HepG2 (cell line): ENCODE data around the gene SKP1. TPM values are rescaled to one million over a fixed set of nuclear protein-coding genes. Genes with fewer than 3 reads are reported as not detected.
A peak's percentile ranks its signal among the peaks of the same experiment; 100 is the strongest.

ENCODE experiments used
- DNMT1 ChIP-seq: sonication (generic); formaldehyde crosslinking; IDR thresholded peaks from 2 replicates; pipeline ENCODE4 v1.5.1; 2020; ENCODE audit warnings: mild to moderate bottlenecking, missing genetic modification reagents
- LCORL ChIP-seq, 2 experiments: fragments of 450-650 bp in 1 of 2; sonication (generic) in 1 of 2; formaldehyde crosslinking in 1 of 2; IDR thresholded peaks; 2 replicates each; pipeline versions ENCODE4 v1.5.0 to v1.6.1; 2017 to 2020; ENCODE audit warnings: antibody characterized with exemption in 1 of 2, missing genetic modification reagents in 1 of 2
- NCOA1 ChIP-seq: sonication (generic); formaldehyde crosslinking; IDR thresholded peaks from 2 replicates; pipeline ENCODE4 v1.9.0; 2021; ENCODE audit warnings: missing genetic modification reagents
- PHF8 ChIP-seq: sonication (generic); formaldehyde crosslinking; IDR thresholded peaks from 2 replicates; pipeline ENCODE4 v1.5.0; 2020; ENCODE audit warnings: missing genetic modification reagents
- RELA ChIP-seq: sonication (generic); formaldehyde crosslinking; IDR thresholded peaks from 2 replicates; pipeline ENCODE4 v1.4.0; 2020; ENCODE audit warnings: missing genetic modification reagents
- YY1 ChIP-seq: IDR thresholded peaks from 2 replicates; pipeline ENCODE4 v1.6.1; 2011; ENCODE audit warnings: low read length, low read depth, moderate library complexity, mild to moderate bottlenecking; ENCODE audit not compliant: insufficient read depth, insufficient replicate concordance
- ZNF232 ChIP-seq: sonication (generic); formaldehyde crosslinking; IDR thresholded peaks from 2 replicates; pipeline ENCODE4 v1.4.0; 2020; ENCODE audit warnings: missing genetic modification reagents, borderline replicate concordance
- ZNF253 ChIP-seq: sonication (generic); formaldehyde crosslinking; IDR thresholded peaks from 2 replicates; pipeline ENCODE4 v1.8.0; 2022; ENCODE audit warnings: mild to moderate bottlenecking, missing genetic modification reagents, borderline replicate concordance
- ZNF343 ChIP-seq: sonication (generic); formaldehyde crosslinking; IDR thresholded peaks from 2 replicates; pipeline ENCODE4 v1.4.0; 2020; ENCODE audit warnings: mild to moderate bottlenecking, missing genetic modification reagents
- ZNF382 ChIP-seq: sonication (generic); formaldehyde crosslinking; IDR thresholded peaks from 2 replicates; pipeline ENCODE4 v1.5.0; 2020; ENCODE audit warnings: missing genetic modification reagents, mild to moderate bottlenecking, borderline replicate concordance
- ZNF589 ChIP-seq: sonication (generic); formaldehyde crosslinking; conservative IDR thresholded peaks from 2 replicates; pipeline ENCODE4 v1.8.0; 2022; ENCODE audit warnings: mild to moderate bottlenecking, moderate library complexity, missing genetic modification reagents
- ZNF709 ChIP-seq: sonication (generic); formaldehyde crosslinking; IDR thresholded peaks from 2 replicates; pipeline ENCODE4 v1.5.0; 2020; ENCODE audit warnings: mild to moderate bottlenecking, missing genetic modification reagents
- ZNF724P ChIP-seq: sonication (generic); formaldehyde crosslinking; IDR thresholded peaks from 2 replicates; pipeline ENCODE4 v1.8.0; 2022; ENCODE audit warnings: missing genetic modification reagents, borderline replicate concordance
- polyA plus RNA-seq, 8 experiments: library from polyadenylated mRNA; depleted of rRNA in 3 of 8; stranded (reverse) in 7 of 8; unstranded in 1 of 8; fragments of >200 nt; fragmentation: Illumina TruSeq in 4 of 8; extraction: Trizol in 4 of 8; gene quantifications; 2 replicates each; pipeline versions ENCODE4 v1.2.1 to v1.2.3, GENCODE V29; 2011 to 2016; ENCODE audit warnings: low read depth in 4 of 8, missing spikeins in 1 of 8, mixed read lengths in 1 of 8; ENCODE audit not compliant: insufficient read depth in 1 of 8
- total RNA-seq, 5 experiments: library from RNA; depleted of rRNA; stranded (reverse); fragments of >200 nt; fragmentation: Illumina TruSeq; extraction: Trizol; gene quantifications; 2 replicates each; pipeline ENCODE4 v1.2.3, GENCODE V29; 2016; ENCODE audit warnings: low read depth in 1 of 5
- TF ChIP-seq, protein P1 (sequence below): sonication (generic); formaldehyde crosslinking; IDR thresholded peaks from 2 replicates; pipeline ENCODE4 v1.4.0; 2020; ENCODE audit warnings: low read depth, missing genetic modification reagents
- TF ChIP-seq, protein P2 (sequence below): sonication (generic); formaldehyde crosslinking; IDR thresholded peaks from 2 replicates; pipeline ENCODE4 v1.4.0; 2020; ENCODE audit warnings: mild to moderate bottlenecking, missing genetic modification reagents
- TF ChIP-seq, protein P3 (sequence below), 2 experiments: IDR thresholded peaks; 2 replicates each; pipeline ENCODE4 v1.6.1; 2011 to 2012; ENCODE audit warnings: low read length in 2 of 2, borderline replicate concordance in 1 of 2, low read depth in 1 of 2, mild to moderate bottlenecking in 1 of 2, moderate library complexity in 1 of 2
- TF ChIP-seq, protein P4 (sequence below): sonication (generic); formaldehyde crosslinking; IDR thresholded peaks from 2 replicates; pipeline ENCODE4 v1.8.1; 2023; ENCODE audit warnings: mild to moderate bottlenecking, moderate library complexity, missing genetic modification reagents
- TF ChIP-seq, protein P5 (sequence below): sonication (generic); formaldehyde crosslinking; IDR thresholded peaks from 2 replicates; pipeline ENCODE4 v1.5.0; 2020; ENCODE audit warnings: missing genetic modification reagents

SKP1 gene
- total and polyA plus RNA-seq, 2 of the 13 experiments (the other 11 are each of a cell fraction or from before 2014, with no cell fraction given): 134 to 340 TPM

DNA sequence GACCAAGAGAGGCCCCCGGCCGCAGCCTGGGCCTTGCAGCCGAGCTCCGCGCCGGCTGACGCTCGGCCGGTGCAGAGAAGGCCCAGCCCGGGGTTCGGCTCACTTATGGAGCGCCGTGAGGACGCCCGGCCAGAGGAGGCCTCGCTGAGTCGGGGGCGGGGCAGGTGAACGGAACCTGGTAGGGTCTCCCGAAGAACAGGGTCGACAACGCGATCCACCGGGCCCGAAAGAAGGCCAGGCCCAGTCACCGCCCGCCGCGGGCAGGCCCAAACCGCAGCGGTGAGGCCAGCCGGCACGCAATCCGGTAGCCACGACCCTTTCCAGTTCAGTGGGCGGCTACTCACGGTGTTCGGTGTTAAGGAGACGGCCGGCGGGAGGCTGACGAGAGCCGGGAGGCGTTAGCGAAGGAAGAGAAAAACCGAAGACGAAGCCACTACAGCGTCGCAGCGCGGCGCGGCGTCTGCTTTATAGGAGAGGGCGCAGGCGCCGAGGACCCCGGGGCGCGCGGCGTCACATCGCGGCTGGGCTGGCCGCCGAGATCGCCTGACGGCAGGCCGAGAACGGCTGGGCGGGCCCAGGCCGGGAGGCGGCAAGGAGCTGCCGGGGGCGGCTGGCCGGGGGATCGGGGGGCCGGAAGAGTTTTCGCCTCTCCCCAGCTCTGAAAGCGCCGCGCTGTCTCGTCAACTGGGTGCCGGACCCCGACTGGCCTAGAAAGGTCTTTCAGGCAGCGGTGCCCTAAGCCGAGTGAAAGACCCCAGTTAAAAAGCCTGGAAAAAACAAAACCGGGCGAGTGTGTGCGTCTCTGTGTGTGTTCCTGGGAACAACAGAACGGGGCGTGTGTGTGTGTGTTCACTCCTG, at the start of gene SKP1 (continued):
- TF ChIP-seq LCORL (IDR thresholded peaks at IDR 0.05) (peak; percentile 75; the same call in 1 of the 2 replicates), LCORL (CRISPR knock-in tag; IDR thresholded peaks at IDR 0.05) (no peak), PHF8 (CRISPR knock-in tag) (peak; percentile 100), RELA (no peak), DNMT1 (CRISPR knock-in tag) (no peak), ZNF589 (CRISPR knock-in tag) (no peak), ZNF253 (CRISPR knock-in tag) (peak; percentile 82; the same call in 1 of the 2 replicates), ZNF382 (CRISPR knock-in tag) (no peak), ZNF724P (CRISPR knock-in tag) (no peak; the same call in 1 of the 2 replicates), NCOA1 (no peak), ZNF232 (peak; percentile 93), YY1 (peak; percentile 61), ZNF709 (CRISPR knock-in tag) (peak; percentile 49; the same call in 1 of the 2 replicates), ZNF343 (CRISPR knock-in tag) (peak; percentile 89)
- TF ChIP-seq, protein P1, sequence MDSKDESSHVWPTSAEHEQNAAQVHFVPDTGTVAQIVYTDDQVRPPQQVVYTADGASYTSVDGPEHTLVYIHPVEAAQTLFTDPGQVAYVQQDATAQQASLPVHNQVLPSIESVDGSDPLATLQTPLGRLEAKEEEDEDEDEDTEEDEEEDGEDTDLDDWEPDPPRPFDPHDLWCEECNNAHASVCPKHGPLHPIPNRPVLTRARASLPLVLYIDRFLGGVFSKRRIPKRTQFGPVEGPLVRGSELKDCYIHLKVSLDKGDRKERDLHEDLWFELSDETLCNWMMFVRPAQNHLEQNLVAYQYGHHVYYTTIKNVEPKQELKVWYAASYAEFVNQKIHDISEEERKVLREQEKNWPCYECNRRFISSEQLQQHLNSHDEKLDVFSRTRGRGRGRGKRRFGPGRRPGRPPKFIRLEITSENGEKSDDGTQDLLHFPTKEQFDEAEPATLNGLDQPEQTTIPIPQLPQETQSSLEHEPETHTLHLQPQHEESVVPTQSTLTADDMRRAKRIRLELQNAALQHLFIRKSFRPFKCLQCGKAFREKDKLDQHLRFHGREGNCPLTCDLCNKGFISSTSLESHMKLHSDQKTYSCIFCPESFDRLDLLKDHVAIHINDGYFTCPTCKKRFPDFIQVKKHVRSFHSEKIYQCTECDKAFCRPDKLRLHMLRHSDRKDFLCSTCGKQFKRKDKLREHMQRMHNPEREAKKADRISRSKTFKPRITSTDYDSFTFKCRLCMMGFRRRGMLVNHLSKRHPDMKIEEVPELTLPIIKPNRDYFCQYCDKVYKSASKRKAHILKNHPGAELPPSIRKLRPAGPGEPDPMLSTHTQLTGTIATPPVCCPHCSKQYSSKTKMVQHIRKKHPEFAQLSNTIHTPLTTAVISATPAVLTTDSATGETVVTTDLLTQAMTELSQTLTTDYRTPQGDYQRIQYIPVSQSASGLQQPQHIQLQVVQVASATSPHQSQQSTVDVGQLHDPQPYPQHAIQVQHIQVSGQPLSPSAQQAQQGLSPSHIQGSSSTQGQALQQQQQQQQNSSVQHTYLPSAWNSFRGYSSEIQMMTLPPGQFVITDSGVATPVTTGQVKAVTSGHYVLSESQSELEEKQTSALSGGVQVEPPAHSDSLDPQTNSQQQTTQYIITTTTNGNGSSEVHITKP: 0 out of 2 replicates have a peak, but pooled peaks have one; percentile 58
- TF ChIP-seq, protein P2, sequence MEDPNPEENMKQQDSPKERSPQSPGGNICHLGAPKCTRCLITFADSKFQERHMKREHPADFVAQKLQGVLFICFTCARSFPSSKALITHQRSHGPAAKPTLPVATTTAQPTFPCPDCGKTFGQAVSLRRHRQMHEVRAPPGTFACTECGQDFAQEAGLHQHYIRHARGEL (CRISPR knock-in tag): peak; percentile 83; the same call in 1 of the 2 replicates
- TF ChIP-seq, protein P3, sequence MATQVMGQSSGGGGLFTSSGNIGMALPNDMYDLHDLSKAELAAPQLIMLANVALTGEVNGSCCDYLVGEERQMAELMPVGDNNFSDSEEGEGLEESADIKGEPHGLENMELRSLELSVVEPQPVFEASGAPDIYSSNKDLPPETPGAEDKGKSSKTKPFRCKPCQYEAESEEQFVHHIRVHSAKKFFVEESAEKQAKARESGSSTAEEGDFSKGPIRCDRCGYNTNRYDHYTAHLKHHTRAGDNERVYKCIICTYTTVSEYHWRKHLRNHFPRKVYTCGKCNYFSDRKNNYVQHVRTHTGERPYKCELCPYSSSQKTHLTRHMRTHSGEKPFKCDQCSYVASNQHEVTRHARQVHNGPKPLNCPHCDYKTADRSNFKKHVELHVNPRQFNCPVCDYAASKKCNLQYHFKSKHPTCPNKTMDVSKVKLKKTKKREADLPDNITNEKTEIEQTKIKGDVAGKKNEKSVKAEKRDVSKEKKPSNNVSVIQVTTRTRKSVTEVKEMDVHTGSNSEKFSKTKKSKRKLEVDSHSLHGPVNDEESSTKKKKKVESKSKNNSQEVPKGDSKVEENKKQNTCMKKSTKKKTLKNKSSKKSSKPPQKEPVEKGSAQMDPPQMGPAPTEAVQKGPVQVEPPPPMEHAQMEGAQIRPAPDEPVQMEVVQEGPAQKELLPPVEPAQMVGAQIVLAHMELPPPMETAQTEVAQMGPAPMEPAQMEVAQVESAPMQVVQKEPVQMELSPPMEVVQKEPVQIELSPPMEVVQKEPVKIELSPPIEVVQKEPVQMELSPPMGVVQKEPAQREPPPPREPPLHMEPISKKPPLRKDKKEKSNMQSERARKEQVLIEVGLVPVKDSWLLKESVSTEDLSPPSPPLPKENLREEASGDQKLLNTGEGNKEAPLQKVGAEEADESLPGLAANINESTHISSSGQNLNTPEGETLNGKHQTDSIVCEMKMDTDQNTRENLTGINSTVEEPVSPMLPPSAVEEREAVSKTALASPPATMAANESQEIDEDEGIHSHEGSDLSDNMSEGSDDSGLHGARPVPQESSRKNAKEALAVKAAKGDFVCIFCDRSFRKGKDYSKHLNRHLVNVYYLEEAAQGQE (IDR thresholded peaks at IDR 0.05; ENCODE audit: borderline replicate concordance in 1 of 2, low read depth in 1 of 2, low read length in 2 of 2): peak in 1 of 2 experiments; percentile 53; a peak in 1 of 4 replicates
- TF ChIP-seq, protein P4, sequence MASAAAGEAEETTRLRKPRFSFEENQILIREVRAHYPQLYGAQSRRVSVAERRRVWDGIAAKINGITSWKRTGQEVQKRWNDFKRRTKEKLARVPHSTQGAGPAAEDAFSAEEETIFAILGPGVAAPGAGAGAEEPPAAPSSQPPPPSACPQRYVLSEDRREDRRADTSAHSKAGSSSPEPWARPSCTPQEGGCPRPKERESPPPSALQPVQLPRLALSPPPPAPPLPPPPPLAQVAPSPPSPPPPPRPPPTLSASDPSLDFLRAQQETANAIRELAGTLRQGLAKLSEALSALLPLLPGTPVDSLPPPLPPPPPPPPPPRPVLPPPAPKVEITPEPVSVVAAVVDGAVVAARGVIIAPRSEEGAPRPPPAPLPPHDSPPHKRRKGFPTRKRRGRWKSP: peak; percentile 79
- TF ChIP-seq, protein P5, sequence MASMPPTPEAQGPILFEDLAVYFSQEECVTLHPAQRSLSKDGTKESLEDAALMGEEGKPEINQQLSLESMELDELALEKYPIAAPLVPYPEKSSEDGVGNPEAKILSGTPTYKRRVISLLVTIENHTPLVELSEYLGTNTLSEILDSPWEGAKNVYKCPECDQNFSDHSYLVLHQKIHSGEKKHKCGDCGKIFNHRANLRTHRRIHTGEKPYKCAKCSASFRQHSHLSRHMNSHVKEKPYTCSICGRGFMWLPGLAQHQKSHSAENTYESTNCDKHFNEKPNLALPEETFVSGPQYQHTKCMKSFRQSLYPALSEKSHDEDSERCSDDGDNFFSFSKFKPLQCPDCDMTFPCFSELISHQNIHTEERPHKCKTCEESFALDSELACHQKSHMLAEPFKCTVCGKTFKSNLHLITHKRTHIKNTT: no peak
